PFSK-1 (cell line): ENCODE results near the gene PTH1R.

Experiments used
- SIN3A ChIP-seq: IDR thresholded peaks from 2 replicates; pipeline ENCODE4 v1.6.1; 2012; ENCODE audit warnings: mild to moderate bottlenecking, low read length, moderate library complexity, borderline replicate concordance; ENCODE audit not compliant: insufficient read depth
- TF ChIP-seq, protein P1 (sequence below), 2 experiments: IDR thresholded peaks; 2 replicates each; pipeline versions ENCODE4 v1.6.1 to v1.8.0; 2011 to 2012; ENCODE audit warnings: low read depth in 2 of 2, low read length in 2 of 2, control low read depth in 1 of 2, inconsistent platforms in 1 of 2, mild to moderate bottlenecking in 1 of 2, moderate library complexity in 1 of 2; ENCODE audit not compliant: insufficient read depth in 1 of 2

- TF ChIP-seq, protein P1, sequence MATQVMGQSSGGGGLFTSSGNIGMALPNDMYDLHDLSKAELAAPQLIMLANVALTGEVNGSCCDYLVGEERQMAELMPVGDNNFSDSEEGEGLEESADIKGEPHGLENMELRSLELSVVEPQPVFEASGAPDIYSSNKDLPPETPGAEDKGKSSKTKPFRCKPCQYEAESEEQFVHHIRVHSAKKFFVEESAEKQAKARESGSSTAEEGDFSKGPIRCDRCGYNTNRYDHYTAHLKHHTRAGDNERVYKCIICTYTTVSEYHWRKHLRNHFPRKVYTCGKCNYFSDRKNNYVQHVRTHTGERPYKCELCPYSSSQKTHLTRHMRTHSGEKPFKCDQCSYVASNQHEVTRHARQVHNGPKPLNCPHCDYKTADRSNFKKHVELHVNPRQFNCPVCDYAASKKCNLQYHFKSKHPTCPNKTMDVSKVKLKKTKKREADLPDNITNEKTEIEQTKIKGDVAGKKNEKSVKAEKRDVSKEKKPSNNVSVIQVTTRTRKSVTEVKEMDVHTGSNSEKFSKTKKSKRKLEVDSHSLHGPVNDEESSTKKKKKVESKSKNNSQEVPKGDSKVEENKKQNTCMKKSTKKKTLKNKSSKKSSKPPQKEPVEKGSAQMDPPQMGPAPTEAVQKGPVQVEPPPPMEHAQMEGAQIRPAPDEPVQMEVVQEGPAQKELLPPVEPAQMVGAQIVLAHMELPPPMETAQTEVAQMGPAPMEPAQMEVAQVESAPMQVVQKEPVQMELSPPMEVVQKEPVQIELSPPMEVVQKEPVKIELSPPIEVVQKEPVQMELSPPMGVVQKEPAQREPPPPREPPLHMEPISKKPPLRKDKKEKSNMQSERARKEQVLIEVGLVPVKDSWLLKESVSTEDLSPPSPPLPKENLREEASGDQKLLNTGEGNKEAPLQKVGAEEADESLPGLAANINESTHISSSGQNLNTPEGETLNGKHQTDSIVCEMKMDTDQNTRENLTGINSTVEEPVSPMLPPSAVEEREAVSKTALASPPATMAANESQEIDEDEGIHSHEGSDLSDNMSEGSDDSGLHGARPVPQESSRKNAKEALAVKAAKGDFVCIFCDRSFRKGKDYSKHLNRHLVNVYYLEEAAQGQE (IDR thresholded peaks at IDR 0.05; ENCODE audit: insufficient read depth in 1 of 2, low read depth in 2 of 2, low read length in 2 of 2) = no peak
- no peak for TF ChIP-seq SIN3A
Observed at GRCh38 chr3:46915297-46915822, 37.8 kb downstream of the PTH1R start.
